Right atrium auricular region (tissue), 2 donors: ENCODE measurements around the gene DAB2. TPM values are rescaled to one million over a fixed set of nuclear protein-coding genes. Genes with fewer than 3 reads are reported as not detected.
"Not testable (repeated sequence)": the region's sequence is repeated elsewhere in the genome, so short reads cannot be mapped to it uniquely, and the experiment has no call there.

Experiments
- DNase-seq: peaks from one replicate; pipeline ENCODE4 v3.0.0-alpha.2; 2019; ENCODE audit warnings: low spot score
- H3K27ac ChIP-seq, 2 donors: fragments of 200-600 bp; sonication (generic); 1 replicate in 1 of 2; 2 replicates in 1 of 2; pipeline ENCODE4 v1.5.1; 2016 to 2019
- H3K27me3 ChIP-seq, 2 donors: fragments of 200-600 bp; sonication (generic); one replicate each; pipeline versions ENCODE4 v1.5.1 to v1.6.0; 2017 to 2019
- H3K36me3 ChIP-seq: fragments of 200-600 bp; sonication (generic); one replicate; pipeline ENCODE4 v1.5.1; 2016
- H3K4me1 ChIP-seq, 2 donors: fragments of 200-600 bp; sonication (generic); one replicate each; pipeline versions ENCODE4 v1.5.1 to v1.6.0; 2017 to 2019
- H3K4me3 ChIP-seq, 2 donors: fragments of 200-600 bp; sonication (generic); 1 replicate in 1 of 2; 2 replicates in 1 of 2; pipeline ENCODE4 v1.5.1; 2017 to 2019; ENCODE audit warnings: mild to moderate bottlenecking in 1 of 2, moderate library complexity in 1 of 2
- H3K9me3 ChIP-seq, 2 donors: fragments of 200-600 bp; sonication (generic); one replicate each; pipeline ENCODE4 v1.5.1; 2019
- CTCF ChIP-seq, 2 donors: fragments of 200-600 bp; sonication (generic); IDR thresholded peaks; one replicate each; pipeline ENCODE4 v1.5.1; 2019; ENCODE audit warnings: antibody characterized with exemption in 2 of 2
- total RNA-seq, 2 donors: library from RNA; depleted of rRNA; stranded (reverse); fragments of >200 nt; gene quantifications; one replicate each; pipeline ENCODE4 v1.1.0, GENCODE V29; 2016

Gene DAB2
- total RNA-seq, 2 donors from 2014 or later: 17.5 to 29.2 TPM

DNA sequence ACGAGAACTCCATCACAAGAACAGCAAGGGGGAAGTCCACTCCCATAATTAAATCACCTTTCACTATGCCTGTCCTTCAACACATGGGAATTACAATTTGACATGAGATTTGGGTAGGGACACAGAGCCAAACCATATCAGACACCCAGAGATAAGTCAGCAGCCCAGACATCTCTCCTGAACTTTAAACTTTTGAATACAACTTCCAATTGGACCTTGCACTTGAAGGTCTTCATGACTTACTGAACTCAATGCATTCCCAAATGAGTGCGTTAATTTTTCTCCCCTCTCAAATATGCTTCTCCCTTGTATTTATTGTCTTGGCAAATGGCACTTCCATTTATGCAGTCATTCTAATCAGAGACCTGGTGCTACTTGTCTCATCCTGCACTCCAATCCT is 72.6 kb downstream of the DAB2 start:
- no peak for DNase-seq

GRCh38 chr5:39349484-39349883 is 75.3 kb downstream of the DAB2 start:
- Histone ChIP-seq H3K4me1 (no peaks in the 10 kb centered on the region), H3K9me3 (no peaks in the 10 kb centered on the region), H3K4me3 (no peak overlapping the region), H3K36me3 (no peaks in the 10 kb centered on the region), H3K27me3 (no peaks in the 10 kb centered on the region), H3K27ac (no peak overlapping the region)
- no peak for TF ChIP-seq CTCF (IDR thresholded peaks at IDR 0.05)
- DNase-seq: no peak

More for the DNA sequence above, 72.6 kb downstream of the DAB2 start:
- Histone ChIP-seq H3K4me1 (no peaks in the 10 kb centered on the region), H3K4me3 (no peak overlapping the region), H3K27me3 (no peaks in the 10 kb centered on the region), H3K36me3 (no peaks in the 10 kb centered on the region), H3K27ac (no peak overlapping the region), H3K9me3 (no peaks in the 10 kb centered on the region)
- TF ChIP-seq CTCF (IDR thresholded peaks at IDR 0.05): no peak

DNA sequence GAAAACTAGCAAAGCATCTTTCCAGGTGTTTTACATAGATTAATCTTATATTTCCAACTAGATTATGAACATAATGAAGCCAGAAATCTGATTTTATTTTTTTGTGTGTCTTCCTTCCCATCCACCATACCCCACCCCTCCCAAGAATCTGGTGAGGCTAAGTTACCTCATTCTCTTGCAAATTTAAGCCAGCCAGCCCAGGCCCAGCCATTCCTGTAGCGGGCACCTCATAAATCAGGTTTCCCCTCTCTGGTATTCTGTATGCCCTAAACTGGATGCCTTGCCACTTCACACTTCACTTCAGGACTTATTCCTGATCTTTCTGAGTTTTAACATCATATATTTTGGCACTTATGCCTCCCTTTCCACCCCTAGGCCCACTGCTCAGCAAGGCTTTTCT is 82.3 kb downstream of the DAB2 start:
- Histone ChIP-seq H3K36me3 (no peaks in the 10 kb centered on the region), H3K4me1 (no peaks in the 10 kb centered on the region), H3K27me3 (no peaks in the 10 kb centered on the region), H3K9me3 (no peaks in the 10 kb centered on the region), H3K27ac (no peak overlapping the region), H3K4me3 (no peak overlapping the region)
- DNase-seq: no peak
- no peak for TF ChIP-seq CTCF (IDR thresholded peaks at IDR 0.05)

- no peak for TF ChIP-seq CTCF (IDR thresholded peaks at IDR 0.05)
- H3K4me3 ChIP-seq: no peak overlapping the region
Observed at GRCh38 chr5:39341896-39342295, 82.9 kb downstream of the DAB2 start.

GRCh38 chr5:39340506-39340905 is 84.3 kb downstream of the DAB2 start:
- no peaks in the 10 kb centered on the region for H3K4me1 ChIP-seq
- H3K36me3 ChIP-seq: no peaks in the 10 kb centered on the region
- no peak overlapping the region for H3K27ac ChIP-seq
- no peak overlapping the region for H3K4me3 ChIP-seq
- no peak for DNase-seq
- no peaks in the 10 kb centered on the region for H3K9me3 ChIP-seq
- no peak for TF ChIP-seq CTCF (IDR thresholded peaks at IDR 0.05)
- no peaks in the 10 kb centered on the region for H3K27me3 ChIP-seq

More at GRCh38 chr5:39341896-39342295, 82.9 kb downstream of the DAB2 start:
- no peaks in the 10 kb centered on the region for H3K4me1 ChIP-seq
- H3K9me3 ChIP-seq: no peaks in the 10 kb centered on the region
- no peak for DNase-seq
- H3K36me3 ChIP-seq: no peaks in the 10 kb centered on the region
- H3K27ac ChIP-seq: no peak overlapping the region
- H3K27me3 ChIP-seq: no peaks in the 10 kb centered on the region

GRCh38 chr5:39337252-39337915 is 87.4 kb downstream of the DAB2 start:
- Histone ChIP-seq H3K27me3 (no peaks in the 10 kb centered on the region), H3K4me1 (no peaks in the 10 kb centered on the region), H3K36me3 (no peaks in the 10 kb centered on the region), H3K9me3 (no peaks in the 10 kb centered on the region), H3K4me3 (no peak overlapping the region), H3K27ac (no peak overlapping the region)
- no peak for DNase-seq
- no peak for TF ChIP-seq CTCF (IDR thresholded peaks at IDR 0.05)

- not testable (repeated sequence) for H3K27ac ChIP-seq, H3K4me3 ChIP-seq, H3K9me3 ChIP-seq, H3K36me3 ChIP-seq, DNase-seq, H3K4me1 ChIP-seq, H3K27me3 ChIP-seq
Observed at GRCh38 chr5:39334296-39334695, 90.5 kb downstream of the DAB2 start.
